GM12875 (cell line): ENCODE data around the gene TMEM178B.
"Not testable (repeated sequence)": the region's sequence is repeated elsewhere in the genome, so short reads cannot be mapped to it uniquely, and the experiment has no call there.

ENCODE experiments used
- H3K4me3 ChIP-seq: one replicate; pipeline ENCODE4 v1.5.1; 2011; ENCODE audit warnings: low read depth, low read length, control low read depth
- CTCF ChIP-seq: IDR thresholded peaks from 2 replicates; pipeline ENCODE4 v1.5.1; 2011; ENCODE audit warnings: low read depth, mild to moderate bottlenecking, control low read depth, inconsistent platforms, low read length, moderate library complexity, borderline replicate concordance; ENCODE audit not compliant: insufficient read depth

Gene TMEM178B

GRCh38 chr7:141074997-141075396, 1.1 kb downstream of the TMEM178B start:
- no peak for TF ChIP-seq CTCF
- no peak overlapping the region for H3K4me3 ChIP-seq

GRCh38 chr7:141076377-141076776, 2.5 kb downstream of the TMEM178B start:
- TF ChIP-seq CTCF: no peak
- no peak overlapping the region for H3K4me3 ChIP-seq

GRCh38 chr7:141079219-141079618, 5.4 kb downstream of the TMEM178B start:
- TF ChIP-seq CTCF: no peak
- no peak overlapping the region for H3K4me3 ChIP-seq

GRCh38 chr7:141089490-141089889, 15.6 kb downstream of the TMEM178B start:
- H3K4me3 ChIP-seq: not testable (repeated sequence)

- TF ChIP-seq CTCF: no peak
- H3K4me3 ChIP-seq: no peak overlapping the region
These were observed 20.6 kb downstream of the TMEM178B start for GRCh38 chr7:141094336-141095070.

GRCh38 chr7:141097430-141097829, 23.6 kb downstream of the TMEM178B start:
- H3K4me3 ChIP-seq: no peak overlapping the region
- no peak for TF ChIP-seq CTCF

- no peak overlapping the region for H3K4me3 ChIP-seq
- TF ChIP-seq CTCF: no peak
These were observed 28.6 kb downstream of the TMEM178B start for GRCh38 chr7:141102436-141102835.

GRCh38 chr7:141103847-141104429, 30.1 kb downstream of the TMEM178B start:
- TF ChIP-seq CTCF: no peak
- no peak overlapping the region for H3K4me3 ChIP-seq
